Erythroblast (primary cell): ENCODE data around the gene CISD2.
A peak's percentile ranks its signal among the peaks of the same experiment; 100 is the strongest.
"Not testable (repeated sequence)": the region's sequence is repeated elsewhere in the genome, so short reads cannot be mapped to it uniquely, and the experiment has no call there.

ENCODE experiments used
- DNase-seq, 2 experiments: peaks; one replicate each; lab custom pipeline; 2025; lab: John Stamatoyannopoulos, UW
- GATA1 ChIP-seq: IDR thresholded peaks from 2 replicates; pipeline ENCODE4 v1.6.1; 2011; ENCODE audit warnings: low read depth, mild to moderate bottlenecking, control low read depth, low read length, moderate library complexity
- POLR2A ChIP-seq: IDR thresholded peaks from 2 replicates; pipeline ENCODE4 v1.6.1; 2011; ENCODE audit warnings: mild to moderate bottlenecking, low read length

The CISD2 gene

DNA sequence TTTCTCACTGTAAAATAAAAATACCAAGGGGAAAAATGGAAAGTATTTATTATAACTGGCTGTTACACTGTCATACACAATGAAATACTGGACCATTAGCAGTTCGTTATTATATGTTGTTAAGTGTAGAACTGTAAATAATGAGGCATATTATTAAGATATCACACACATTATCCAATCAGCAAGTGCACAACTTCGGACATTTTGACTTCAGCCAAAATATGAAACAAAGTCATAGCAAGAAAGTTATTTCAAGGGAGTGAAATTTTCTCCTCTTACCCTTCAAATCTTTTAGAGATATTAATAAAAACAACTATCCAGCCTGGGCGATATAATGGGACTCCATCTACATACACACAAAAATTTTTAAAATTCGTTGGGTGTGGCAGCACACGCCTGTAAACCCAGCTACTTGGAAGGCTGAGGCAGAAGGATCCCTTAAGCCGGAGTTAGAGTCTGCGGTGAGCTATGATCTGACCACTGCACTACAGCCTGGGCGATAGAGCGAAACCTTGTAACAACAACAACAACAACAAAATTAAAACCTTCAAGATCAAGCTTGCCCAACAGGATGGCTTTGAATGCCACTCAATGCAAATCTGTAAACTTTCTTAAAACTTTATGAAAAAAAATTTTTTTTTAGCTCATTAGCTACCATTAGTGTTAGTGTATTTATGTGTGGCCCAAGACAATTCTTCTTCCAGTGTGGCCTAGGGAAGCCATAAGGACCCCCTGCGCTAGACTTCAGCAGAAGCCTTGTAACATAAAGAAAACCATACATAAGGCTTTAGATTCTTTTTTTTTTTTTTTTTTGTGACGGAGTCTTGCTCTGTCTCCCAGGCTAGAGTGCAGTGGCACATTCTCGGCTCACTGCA, 1.3 kb upstream of the CISD2 start:
- TF ChIP-seq POLR2A = peak; percentile 47
- TF ChIP-seq GATA1 = no peak
- DNase-seq = peak; percentile 57 to 61

DNA sequence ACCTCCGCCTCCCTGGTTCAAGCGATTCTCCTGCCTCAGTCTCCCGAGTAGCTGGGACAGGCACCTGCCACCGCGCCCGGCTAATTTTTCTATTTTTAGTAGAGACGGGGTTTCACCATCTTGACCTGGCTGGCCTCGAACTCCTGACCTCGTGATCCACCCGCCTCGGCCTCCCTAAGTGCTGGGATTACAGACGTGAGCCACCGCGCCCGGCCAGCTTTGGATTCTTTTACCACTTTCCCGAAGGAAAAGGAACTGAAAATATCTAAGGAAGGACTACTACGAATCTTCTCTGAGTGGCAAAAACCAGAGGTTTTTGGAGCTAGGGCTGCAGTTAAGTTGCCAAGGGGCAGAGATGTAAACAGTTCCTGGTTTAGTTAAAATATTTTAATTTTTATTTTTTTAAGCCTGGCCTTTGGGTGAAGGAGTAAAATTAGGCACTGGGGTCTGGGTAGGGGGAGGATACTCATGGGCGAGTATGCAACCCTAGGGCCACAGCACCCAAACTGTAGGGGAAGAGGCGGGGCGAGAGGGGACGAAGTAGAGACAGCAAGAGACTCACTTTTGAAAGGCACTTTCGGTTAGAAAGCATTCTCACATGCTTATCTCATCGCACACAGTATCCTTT, 525 bp upstream of the CISD2 start:
- no peak for TF ChIP-seq POLR2A
- no peak for TF ChIP-seq GATA1
- DNase-seq = no peak

DNA sequence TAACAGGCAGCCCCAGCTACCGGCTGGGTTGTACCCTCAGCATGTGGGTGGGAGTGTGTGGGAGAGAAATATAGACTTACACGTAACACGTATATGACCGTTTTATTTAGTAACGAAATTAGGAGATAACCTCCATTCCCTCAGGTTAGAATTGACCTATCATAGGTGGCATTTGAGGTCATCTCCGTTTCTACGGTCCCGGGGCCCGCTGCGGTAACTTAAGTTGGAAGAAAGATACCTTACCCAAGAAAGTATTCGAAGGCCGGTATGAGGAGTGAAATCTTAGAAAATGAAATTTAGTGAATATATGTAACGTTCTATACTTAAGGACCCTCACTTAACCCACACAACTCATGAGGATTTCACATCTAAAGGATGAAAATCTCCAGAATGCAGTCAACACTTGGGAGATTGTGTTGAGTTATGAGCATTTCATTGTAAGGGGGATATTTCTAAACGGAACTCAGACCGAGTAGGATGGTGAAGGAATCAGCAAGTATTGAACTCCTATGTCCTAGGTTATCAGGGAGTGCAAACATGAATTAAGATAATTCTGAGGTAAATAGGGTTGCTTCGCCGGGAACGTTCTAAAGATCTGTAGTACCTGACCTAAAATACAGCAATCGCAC, 891 bp downstream of the CISD2 start:
- TF ChIP-seq GATA1 (no peak), POLR2A (no peak)
- DNase-seq = peak in 1 of 2 experiments; percentile 54

DNA sequence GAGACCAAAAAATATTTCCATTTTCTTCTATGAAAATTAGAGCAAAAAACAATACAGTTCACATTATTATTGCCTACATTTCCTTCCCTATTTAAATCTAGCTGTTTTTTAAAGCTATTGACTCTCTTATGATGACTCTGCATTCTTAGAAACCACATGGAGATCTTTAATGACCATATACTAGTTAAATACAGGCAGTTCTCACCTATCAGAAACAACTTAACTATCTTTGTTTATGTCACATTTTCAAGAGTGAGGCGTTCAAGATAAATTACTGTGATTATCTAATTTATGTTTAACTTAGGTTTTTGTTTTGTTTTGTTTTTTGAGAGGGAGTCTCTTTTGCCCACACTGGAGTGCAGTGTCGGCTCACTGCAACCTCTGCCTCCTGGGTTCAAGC, 3.0 kb downstream of the CISD2 start:
- TF ChIP-seq GATA1 (no peak), POLR2A (no peak)
- peak; percentile 64 to 65 for DNase-seq

DNA sequence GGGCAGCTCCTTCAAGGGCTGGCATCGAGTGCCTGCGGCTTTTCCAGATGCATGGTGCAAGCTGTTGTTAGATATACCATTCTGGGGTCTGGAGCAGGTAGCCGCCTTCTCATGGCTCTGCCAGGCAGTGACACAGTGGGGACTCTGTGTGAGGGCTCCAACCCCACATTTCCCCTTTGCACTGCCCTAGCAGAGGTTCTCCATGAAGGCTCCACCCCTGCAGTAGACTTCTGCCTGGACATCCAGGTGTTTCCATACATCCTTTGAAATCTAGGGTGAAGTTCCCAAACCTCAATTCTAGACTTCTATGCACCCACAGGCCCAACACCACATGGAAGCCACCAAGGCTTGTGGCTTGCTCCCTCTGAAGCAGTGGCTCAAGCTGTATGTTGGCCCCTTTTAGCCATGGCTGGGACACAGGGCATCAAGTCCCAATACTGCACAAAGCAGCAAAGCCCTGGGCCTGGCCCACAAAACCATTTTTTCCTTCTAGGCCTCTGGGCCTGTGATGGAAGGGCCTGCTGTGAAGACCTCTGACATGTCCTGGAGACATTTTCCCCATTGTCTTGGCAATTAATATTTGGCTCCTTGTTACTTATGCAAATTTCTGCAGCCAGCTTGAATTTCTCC, 8.8 kb downstream of the CISD2 start:
- DNase-seq = peak in 1 of 2 experiments; percentile 16

DNA sequence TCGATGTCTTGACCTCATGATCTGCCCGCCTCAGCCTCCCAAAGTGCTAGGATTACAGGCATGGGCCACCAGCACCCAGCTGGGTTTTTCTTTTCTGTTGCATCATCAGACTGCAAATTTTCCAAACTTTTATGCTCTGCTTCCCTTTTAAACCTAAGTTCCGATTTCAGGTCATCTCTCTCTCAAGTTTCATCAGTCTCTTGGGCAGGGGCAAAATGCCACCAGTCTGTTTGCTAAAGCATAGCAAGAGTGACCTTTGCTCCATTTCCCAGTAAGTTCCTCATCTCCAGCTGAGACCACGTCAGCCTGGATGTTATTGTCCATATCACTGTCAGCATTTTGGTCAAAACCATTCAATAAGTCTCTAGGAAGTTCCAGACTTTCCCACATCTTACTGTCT, 9.6 kb downstream of the CISD2 start:
- not testable (repeated sequence) for DNase-seq

DNA sequence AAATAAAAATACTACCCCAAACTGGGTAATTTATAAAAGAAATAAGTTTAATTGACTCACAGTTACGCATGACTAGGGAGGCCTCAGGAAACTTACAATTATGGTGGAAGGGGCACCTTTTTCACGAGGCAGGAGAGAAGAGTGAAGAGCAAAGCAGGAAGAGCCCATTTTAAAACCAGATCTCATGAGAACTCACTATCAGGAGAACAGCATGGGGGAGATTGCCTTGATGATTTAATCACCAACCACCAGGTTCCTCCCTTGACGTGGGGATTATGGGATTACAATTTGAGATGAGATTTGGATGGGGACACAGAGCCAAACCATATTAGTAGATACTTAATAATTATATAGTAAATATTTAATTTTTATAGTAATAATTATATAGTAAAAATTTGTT, 10.1 kb downstream of the CISD2 start:
- no peak for DNase-seq
- TF ChIP-seq GATA1 = no peak
- no peak for TF ChIP-seq POLR2A

DNA sequence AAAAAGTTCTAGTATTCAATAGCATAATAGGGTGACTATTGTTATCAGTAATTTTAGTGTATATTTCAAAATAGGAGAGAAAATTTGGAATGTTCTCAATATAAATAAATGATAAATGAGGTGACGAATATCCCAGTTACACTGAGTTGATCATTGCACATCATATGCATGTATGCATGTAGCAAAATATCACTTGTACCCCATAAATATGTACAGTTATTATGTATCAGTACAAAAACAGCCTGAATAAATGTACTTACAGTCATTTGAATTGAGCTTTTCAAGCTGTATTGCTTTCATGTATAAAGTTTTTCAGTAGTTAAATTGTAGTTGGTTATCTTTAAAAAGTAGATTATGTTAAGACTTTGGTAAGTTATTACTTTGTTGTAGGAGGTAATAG, 12.6 kb downstream of the CISD2 start:
- TF ChIP-seq POLR2A (no peak), GATA1 (no peak)
- DNase-seq = no peak

DNA sequence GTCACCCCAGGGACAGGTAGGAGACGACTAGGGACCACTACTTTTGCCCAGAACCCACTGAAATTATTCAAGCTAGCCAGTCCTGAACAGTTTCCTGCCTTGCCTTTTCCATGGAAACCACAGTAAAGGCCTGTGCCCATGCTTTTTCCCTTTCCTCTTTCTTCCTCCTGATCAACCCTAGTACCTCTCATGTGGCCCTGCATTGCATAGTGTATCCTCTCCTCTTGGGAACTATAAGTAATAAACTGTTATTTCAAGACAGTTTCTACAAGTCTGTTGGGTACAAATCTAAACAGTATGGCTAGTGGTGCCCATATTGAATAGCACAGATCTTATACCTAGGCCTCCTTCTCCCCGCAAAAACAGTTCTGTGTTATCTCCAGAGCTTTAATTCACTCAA, 14.5 kb downstream of the CISD2 start:
- no peak for DNase-seq
- TF ChIP-seq POLR2A = no peak
- TF ChIP-seq GATA1 = no peak

DNA sequence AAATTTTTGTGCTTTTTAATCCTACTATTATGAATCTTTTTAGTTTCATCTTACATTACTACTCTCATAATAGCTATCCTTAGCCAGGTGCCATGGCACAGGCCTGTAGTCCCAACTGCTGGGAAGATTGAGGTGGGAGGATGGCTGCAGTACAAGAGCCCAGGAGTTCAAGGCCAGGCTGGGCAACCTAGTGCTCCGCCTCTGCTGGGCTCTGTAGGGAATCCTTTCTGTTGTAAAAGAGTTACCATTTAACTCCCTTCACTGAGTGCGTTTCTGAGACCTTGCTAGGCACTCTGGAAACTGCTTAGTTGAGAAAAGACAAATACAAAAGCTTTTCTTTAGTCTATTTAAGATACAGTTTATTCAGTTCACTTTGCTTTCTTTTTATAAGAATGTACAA, 19.8 kb downstream of the CISD2 start:
- DNase-seq = not testable (repeated sequence)

DNA sequence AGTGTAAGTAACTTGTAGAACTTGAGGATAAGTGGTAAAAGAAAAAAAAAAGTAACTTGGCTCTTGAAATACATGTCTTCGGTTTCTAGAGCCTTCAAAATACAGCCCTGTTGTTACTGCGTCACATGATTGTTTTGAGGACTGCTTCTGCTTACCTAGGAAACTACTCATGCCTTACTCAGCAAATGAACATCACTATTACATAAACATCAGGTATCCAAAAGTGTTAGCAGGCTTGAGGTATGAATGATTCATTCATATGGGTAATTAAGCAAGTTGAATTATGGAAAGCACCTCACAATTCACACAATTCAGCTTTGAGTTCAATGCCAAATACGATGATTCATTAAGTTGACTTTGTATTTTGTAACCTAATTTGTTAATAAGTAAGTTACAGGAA, 21.1 kb downstream of the CISD2 start:
- not testable (repeated sequence) for DNase-seq

DNA sequence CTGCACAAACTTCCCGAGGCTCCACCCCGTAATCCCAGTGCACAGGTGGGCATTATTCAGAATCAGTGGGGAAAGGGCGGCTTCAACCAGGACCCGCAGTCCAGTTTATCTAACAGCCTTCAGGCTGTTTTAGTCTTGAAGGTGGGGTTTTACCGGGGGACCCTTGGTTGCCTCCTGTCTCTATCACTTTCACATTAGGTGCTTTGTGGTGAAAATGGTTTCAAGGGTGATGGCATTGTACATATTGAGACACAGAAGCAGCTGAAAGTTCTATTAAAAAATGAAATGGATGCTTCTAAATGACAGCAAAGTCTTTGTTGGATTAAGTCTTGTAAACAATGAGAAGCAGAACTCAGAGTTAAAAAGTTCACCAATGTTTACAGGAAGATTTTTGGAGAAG, 27.8 kb downstream of the CISD2 start:
- not testable (repeated sequence) for DNase-seq

DNA sequence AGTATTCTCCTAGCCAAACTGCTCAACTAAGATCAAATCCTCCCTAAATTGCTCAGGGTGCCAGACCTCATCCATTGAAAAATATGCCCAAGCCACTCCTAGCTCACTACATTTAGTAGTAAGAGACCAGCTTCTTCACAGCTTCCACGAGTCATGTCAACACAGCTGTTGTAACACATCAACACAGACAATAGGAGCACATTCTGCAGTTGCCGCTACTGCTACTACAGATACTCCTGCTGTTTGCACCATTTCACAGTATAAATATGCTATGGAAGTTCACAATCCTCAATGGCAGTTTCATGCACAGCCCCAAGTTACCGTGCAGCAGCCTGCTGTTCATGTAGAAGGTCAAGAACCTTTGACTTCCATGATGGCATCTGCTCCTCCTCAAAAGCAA, 28.8 kb downstream of the CISD2 start:
- not testable (repeated sequence) for DNase-seq

DNA sequence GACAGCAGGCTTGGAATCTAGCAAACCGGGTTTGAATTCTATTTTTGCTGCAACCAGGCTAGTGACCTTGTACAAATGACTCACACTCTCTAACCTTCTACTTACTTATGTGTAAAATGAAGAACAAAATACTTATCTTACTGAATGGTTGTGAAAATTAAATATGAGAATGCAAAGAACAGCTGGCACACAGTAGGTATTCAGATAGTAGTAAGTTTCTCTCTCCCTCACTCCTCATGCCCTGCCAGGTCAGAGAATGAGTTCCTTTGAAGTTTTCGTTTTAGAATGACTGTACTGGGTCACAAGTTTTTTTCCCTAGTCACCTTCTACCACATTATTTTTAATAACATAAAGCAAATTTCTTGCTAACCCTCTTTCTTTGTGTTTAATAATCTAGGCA, 33.0 kb downstream of the CISD2 start:
- no peak for DNase-seq
- no peak for TF ChIP-seq POLR2A
- TF ChIP-seq GATA1 = no peak

DNA sequence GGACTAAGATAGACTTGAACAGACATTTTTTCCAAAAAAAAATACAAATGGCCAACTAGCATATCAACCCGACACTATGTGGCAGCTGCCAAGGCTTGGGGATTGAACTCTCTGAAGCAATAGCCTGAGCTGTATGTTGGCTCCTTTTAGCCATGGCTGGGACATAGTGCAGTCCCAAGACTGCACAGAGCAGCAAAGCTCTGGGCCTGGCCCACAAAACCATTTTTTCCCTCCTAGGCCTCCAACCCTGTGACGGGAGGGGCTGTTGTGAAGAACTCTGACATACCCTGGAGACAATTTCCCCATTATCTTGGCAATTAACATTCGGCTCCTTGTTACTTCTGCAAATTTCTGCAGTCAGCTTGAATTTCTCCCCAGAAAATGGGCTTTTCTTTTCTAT, 50.1 kb downstream of the CISD2 start:
- TF ChIP-seq GATA1 (no peak), POLR2A (no peak)
- DNase-seq = no peak

DNA sequence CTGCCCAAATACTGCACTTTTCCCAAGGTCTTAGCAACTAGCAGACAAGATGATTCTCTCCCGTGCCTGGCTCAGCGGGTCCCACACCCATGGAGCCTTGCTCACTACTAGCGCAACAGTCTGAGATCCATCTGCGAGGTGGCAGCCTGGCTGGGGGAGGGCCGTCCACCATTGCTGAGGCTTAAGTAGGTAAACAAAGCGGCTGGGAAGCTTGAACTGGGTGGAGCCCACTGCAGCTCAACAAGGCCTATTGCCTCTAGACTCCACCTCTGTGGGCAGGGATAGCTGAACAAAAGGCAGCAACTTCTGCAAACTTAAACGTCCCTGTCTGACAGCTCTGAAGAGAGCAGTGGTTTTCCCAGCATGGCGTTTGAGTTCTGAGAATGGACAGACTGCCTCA, 50.9 kb downstream of the CISD2 start:
- DNase-seq = not testable (repeated sequence)
